ENCODE results near the gene PLD3. TPM values are rescaled to one million over a fixed set of nuclear protein-coding genes. Genes with fewer than 3 reads are reported as not detected.

The PLD3 gene
- total and polyA plus RNA-seq, 2 donors (not counting 1 experiment from before 2014, with no cell fraction given): 208 to 230 TPM

- Histone ChIP-seq H3K4me2 (ENCODE audit: extremely low read depth, insufficient read depth, low read length) (peak overlapping the region; percentile 95), H3K79me2 (ENCODE audit: control insufficient read depth, insufficient read depth, low read length) (no peaks in the 10 kb centered on the region), H3K27ac (ENCODE audit: insufficient read depth, low read length) (no peak overlapping the region), H3K27me3 (ENCODE audit: control insufficient read depth, insufficient read depth, low read length) (no peaks in the 10 kb centered on the region), H2AFZ (ENCODE audit: low read length) (peak overlapping the region; percentile 86), H3K36me3 (ENCODE audit: control insufficient read depth, insufficient read depth, low read length) (peaks cover 5% of the 10 kb centered on the region), H4K20me1 (ENCODE audit: control insufficient read depth, extremely low read depth, insufficient read depth, low read length) (no peaks in the 10 kb centered on the region), H3K9ac (ENCODE audit: insufficient read depth, low read length) (peak overlapping the region; percentile 37), H3K9me3 (ENCODE audit: control insufficient read depth, insufficient read depth, low read depth, low read length) (no peaks in the 10 kb centered on the region), H3K4me1 (ENCODE audit: control insufficient read depth, extremely low read depth, insufficient read depth, low read length) (no peaks in the 10 kb centered on the region), H3K4me3 (replicated peaks in 1 of 4; ENCODE audit: control extremely low read depth in 1 of 4, insufficient read depth in 1 of 4, low read depth in 3 of 4, low read length in 4 of 4) (peak overlapping the region; percentile 38 to 67 (median 49))
- peak; percentile 61 to 75 for DNase-seq (ENCODE audit: low read depth in 2 of 2)
- TF ChIP-seq CTCF (conservative IDR thresholded peaks at IDR 0.05 in 1 of 2, IDR thresholded peaks at IDR 0.05 in 1 of 2; ENCODE audit: low read depth in 1 of 2, low read length in 2 of 2) (no peak), EZH2 (IDR thresholded peaks at IDR 0.05; ENCODE audit: low read length, missing control alignments) (no peak)
These were observed 17.3 kb downstream of the PLD3 start for GRCh38 chr19:40365613-40366401.

- H3K79me2 ChIP-seq (ENCODE audit: control insufficient read depth, insufficient read depth, low read length): no peaks in the 10 kb centered on the region
- no peaks in the 10 kb centered on the region for H3K9me3 ChIP-seq (ENCODE audit: control insufficient read depth, insufficient read depth, low read depth, low read length)
- no peak overlapping the region for H3K27ac ChIP-seq (ENCODE audit: insufficient read depth, low read length)
- H3K4me1 ChIP-seq (ENCODE audit: control insufficient read depth, extremely low read depth, insufficient read depth, low read length): no peaks in the 10 kb centered on the region
- peak; percentile 22 to 71 for DNase-seq (ENCODE audit: low read depth in 2 of 2)
- no peak overlapping the region for H3K4me2 ChIP-seq (ENCODE audit: extremely low read depth, insufficient read depth, low read length)
- H3K27me3 ChIP-seq (ENCODE audit: control insufficient read depth, insufficient read depth, low read length): no peaks in the 10 kb centered on the region
- H4K20me1 ChIP-seq (ENCODE audit: control insufficient read depth, extremely low read depth, insufficient read depth, low read length): no peaks in the 10 kb centered on the region
- TF ChIP-seq CTCF (conservative IDR thresholded peaks at IDR 0.05 in 1 of 2, IDR thresholded peaks at IDR 0.05 in 1 of 2; ENCODE audit: low read depth in 1 of 2, low read length in 2 of 2) (no peak), EZH2 (IDR thresholded peaks at IDR 0.05; ENCODE audit: low read length, missing control alignments) (no peak)
- H3K9ac ChIP-seq (ENCODE audit: insufficient read depth, low read length): no peak overlapping the region
- H3K36me3 ChIP-seq (ENCODE audit: control insufficient read depth, insufficient read depth, low read length): peaks cover 9% of the 10 kb centered on the region
- H3K4me3 ChIP-seq (replicated peaks in 1 of 4; ENCODE audit: control extremely low read depth in 1 of 4, insufficient read depth in 1 of 4, low read depth in 3 of 4, low read length in 4 of 4): no peak overlapping the region
- H2AFZ ChIP-seq (ENCODE audit: low read length): no peak overlapping the region
These were observed 18.4 kb downstream of the PLD3 start for GRCh38 chr19:40366697-40367561.

All from fibroblast of lung (primary cell).